Measurements from ENCODE around the gene TMEM201.

Gene TMEM201

DNA sequence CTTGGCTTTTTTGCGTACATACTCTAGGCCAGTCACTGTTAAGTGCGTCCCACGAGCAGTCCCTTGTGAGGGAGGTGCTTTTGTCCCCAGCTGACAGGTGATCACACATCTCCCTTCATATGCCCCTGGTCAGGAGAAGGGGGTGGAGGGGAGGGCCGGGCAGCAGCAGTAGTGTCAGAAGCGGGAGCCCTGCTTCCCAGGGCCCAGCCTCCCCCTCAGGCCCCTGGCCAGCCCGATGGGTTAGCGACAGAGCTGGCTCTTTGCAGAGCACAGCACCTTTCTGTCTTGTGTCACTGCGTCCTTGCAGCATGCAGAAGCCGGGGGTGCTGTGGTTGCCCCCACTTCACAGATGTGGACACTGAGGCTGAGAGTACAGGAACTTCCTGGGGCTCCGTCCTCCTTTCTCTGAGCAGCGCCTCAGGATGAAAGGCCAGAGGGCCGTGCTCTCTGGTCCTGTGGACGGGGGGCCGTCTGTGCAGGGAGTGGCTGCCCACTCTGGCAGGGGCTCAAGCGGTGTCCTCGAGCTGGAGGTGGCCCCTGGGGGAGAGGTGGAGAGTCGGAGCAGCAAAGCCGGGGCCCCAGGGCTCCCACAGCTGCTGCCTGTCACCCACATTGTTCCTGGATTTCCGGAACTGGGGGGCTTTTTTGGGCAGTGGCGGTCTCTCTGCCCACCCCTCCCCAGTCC lies 5.9 kb downstream of the TMEM201 start:
- TF ChIP-seq, protein P1, sequence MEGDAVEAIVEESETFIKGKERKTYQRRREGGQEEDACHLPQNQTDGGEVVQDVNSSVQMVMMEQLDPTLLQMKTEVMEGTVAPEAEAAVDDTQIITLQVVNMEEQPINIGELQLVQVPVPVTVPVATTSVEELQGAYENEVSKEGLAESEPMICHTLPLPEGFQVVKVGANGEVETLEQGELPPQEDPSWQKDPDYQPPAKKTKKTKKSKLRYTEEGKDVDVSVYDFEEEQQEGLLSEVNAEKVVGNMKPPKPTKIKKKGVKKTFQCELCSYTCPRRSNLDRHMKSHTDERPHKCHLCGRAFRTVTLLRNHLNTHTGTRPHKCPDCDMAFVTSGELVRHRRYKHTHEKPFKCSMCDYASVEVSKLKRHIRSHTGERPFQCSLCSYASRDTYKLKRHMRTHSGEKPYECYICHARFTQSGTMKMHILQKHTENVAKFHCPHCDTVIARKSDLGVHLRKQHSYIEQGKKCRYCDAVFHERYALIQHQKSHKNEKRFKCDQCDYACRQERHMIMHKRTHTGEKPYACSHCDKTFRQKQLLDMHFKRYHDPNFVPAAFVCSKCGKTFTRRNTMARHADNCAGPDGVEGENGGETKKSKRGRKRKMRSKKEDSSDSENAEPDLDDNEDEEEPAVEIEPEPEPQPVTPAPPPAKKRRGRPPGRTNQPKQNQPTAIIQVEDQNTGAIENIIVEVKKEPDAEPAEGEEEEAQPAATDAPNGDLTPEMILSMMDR (IDR thresholded peaks at IDR 0.05; ENCODE audit: control insufficient read depth, insufficient read depth, low read depth, low read length, missing control alignments), result no peak
- DNase-seq (ENCODE audit: low read depth), result no peak

DNA sequence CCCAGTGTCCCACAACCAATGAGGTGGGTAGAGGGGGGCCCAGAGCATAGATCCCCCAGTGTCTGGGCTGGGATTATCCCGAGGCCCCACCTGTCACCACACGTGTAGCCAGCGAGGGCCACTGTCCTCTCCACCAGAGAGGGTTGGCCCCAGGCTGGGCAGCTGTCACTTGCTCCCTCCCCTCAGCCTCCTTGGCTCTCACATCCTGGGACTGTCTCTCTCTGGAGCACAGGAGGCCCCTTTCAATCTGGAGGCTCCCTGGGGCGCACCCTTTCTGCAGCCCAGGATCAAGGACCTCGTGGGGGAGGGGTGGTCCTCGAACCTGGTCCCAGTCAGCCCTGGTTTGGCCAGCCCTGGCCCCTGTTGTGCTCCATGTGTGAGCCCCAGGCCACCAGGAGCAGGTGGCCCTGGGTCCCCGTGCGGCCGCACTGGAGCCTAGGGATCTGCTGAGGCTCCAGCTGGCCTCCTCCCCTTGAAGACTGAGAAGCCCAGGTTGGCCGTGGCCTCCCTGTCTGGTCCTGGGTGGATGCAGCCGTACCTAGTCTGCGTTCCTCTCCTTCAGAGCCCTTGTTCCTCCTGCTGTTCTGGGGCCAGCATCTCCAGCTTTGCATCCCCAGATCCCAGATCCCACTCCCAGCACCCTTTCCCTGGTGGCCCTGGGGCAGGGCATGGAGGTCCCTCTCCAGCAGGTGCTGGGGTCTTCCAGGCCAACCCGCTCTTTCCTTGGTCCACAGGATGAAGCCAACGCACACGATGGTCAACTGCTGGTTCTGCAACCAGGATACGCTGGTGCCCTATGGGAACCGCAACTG lies 6.7 kb downstream of the TMEM201 start:
- no peak for DNase-seq (ENCODE audit: low read depth)
- TF ChIP-seq, protein P1 (IDR thresholded peaks at IDR 0.05; ENCODE audit: control insufficient read depth, insufficient read depth, low read depth, low read length, missing control alignments), result no peak
- H3K4me3 ChIP-seq (ENCODE audit: control insufficient read depth, low read depth, low read length), result no peak overlapping the region

More for the DNA sequence above, 5.9 kb downstream of the TMEM201 start:
- H3K4me3 ChIP-seq (ENCODE audit: control insufficient read depth, low read depth, low read length), result no peak overlapping the region

DNA sequence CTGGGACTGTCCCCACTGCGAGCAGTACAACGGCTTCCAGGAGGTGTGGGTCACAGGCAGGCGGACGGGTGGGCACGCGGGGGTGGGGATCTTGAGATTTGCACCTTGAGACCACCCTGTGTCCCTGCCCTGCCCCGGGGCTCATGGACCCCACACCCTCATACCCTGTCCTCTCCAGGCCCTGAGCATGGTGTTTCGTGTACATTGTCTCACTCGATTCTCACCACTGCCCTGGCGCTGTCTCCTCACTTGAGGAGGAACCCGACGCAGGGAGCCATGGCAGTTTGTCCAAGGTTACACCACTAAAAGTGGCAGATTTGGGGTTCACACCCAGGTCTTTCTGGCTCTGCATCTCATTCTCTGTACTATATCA lies 7.2 kb downstream of the TMEM201 start:
- TF ChIP-seq, protein P1 (IDR thresholded peaks at IDR 0.05; ENCODE audit: control insufficient read depth, insufficient read depth, low read depth, low read length, missing control alignments), result no peak
- DNase-seq (ENCODE audit: low read depth), result no peak
- H3K4me3 ChIP-seq (ENCODE audit: control insufficient read depth, low read depth, low read length), result no peak overlapping the region

DNA sequence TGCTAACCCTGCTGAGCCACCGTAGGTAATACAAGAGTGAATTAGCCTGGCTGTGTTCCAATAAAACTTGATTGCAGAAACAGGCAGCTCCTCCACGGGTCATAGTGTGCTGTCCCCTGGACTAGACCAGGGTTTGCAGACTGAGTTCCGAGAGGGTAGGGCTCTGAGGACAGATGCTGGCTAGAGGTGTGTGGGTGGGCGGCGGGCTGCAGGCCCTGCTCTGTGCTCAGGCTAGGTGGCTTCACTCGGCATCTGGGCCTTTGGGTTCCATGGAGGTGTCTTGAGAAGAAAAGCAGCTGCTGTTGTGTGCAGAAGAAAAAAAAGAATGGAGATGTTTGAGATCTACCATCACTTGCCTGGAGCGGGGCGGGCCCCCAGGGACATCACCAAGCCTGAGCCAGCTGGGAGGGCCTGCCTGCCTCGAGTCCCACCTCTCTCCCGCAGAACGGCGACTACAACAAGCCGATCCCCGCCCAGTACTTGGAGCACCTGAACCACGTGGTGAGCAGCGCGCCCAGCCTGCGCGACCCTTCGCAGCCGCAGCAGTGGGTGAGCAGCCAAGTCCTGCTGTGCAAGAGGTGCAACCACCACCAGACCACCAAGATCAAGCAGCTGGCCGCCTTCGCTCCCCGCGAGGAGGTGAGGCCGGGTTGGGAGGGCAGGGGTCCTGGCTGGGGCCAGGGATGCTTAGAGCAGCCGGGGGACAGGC lies 7.9 kb downstream of the TMEM201 start:
- DNase-seq (ENCODE audit: low read depth), result no peak
- TF ChIP-seq, protein P1 (IDR thresholded peaks at IDR 0.05; ENCODE audit: control insufficient read depth, insufficient read depth, low read depth, low read length, missing control alignments), result no peak
- H3K4me3 ChIP-seq (ENCODE audit: control insufficient read depth, low read depth, low read length), result no peak overlapping the region

DNA sequence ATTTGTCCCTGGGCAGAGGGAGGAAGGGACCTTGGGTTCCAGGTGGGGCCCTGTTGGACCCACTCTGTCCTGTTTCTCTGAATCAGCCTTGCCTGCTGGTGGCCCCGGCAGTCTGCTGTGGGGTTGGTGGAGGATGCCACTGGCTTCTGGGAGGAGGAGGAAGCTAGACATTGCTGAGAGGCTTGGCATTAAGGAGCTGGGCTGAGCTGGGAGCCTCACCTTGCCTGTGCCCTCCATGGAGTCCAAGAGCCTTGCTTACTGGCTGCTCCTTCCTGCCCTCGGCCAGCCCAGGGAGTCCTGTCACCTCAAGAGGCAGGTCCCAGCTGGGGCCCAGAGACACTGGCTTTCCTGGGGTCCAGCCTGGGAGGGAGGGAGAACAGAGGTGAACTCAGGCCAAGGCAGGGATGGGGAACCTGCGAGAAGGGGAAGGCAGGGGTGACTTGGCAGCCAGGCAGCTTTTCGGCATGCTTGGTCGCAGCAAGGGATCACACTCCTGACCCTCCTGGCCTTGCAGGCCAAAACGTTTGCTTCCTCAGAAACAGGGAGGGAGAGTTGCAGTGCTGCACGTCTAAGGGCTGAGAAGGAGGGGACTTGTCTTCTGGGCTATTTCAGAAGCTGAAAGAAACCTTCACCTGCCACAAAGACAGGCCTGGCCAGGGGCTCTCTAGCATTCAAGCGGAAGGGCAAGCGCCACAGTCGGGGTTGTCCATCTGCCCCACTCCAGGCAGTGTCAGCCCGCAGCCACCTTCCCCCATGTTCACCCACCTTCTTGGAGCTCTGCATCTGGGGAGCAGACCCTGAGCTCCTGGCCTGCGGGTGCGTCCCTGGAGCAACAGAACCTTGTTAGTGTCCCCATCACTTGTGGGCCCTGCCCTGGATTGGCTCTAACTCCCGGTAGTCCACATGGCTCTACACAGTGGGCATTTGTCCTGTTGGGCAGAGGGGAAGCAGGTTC lies 8.9 kb downstream of the TMEM201 start:
- TF ChIP-seq, protein P1 (IDR thresholded peaks at IDR 0.05; ENCODE audit: control insufficient read depth, insufficient read depth, low read depth, low read length, missing control alignments), result no peak
- DNase-seq (ENCODE audit: low read depth), result no peak
- no peak overlapping the region for H3K4me3 ChIP-seq (ENCODE audit: control insufficient read depth, low read depth, low read length)

DNA sequence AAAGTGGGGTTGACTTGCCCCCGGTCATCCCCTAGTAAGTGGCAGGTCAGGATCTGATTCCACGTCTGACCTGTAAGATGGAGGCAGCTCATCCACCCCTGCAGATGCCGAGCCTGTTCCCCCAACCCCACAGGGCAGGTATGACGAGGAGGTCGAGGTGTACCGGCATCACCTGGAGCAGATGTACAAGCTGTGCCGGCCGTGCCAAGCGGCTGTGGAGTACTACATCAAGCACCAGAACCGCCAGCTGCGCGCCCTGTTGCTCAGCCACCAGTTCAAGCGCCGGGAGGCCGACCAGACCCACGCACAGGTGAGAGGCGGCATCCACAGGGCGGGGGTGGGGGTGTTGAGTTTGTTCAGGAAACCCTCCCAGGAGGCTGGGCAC lies 9.6 kb downstream of the TMEM201 start:
- no peak overlapping the region for H3K4me3 ChIP-seq (ENCODE audit: control insufficient read depth, low read depth, low read length)
- no peak for DNase-seq (ENCODE audit: low read depth)
- TF ChIP-seq, protein P1 (IDR thresholded peaks at IDR 0.05; ENCODE audit: control insufficient read depth, insufficient read depth, low read depth, low read length, missing control alignments), result no peak
